AG04449 (cell line): Measurements from ENCODE around the gene KRTAP10-3.
"Not testable (repeated sequence)": the region's sequence is repeated elsewhere in the genome, so short reads cannot be mapped to it uniquely, and the experiment has no call there.

Source experiments
- CTCF ChIA-PET: fragments of 350-600 bp; formaldehyde crosslinking; extraction: SDS; loops from one replicate; lab custom pipeline; 2021; ENCODE audit warnings: antibody characterized with exemption; lab: Yijun Ruan, JAX
- POLR2A ChIA-PET: fragments of 400-600, 350-600 bp; formaldehyde crosslinking; extraction: SDS; loops from one replicate; lab custom pipeline; 2020; ENCODE audit warnings: antibody characterized with exemption, inconsistent platforms; lab: Yijun Ruan, JAX
- DNase-seq: peaks from one replicate; pipeline ENCODE4 v3.0.0-alpha.2; 2010; ENCODE audit warnings: low read depth, low spot score
- H3K4me3 ChIP-seq: 2 replicates; pipeline ENCODE4 v1.5.1; 2011; ENCODE audit warnings: low read depth, mild to moderate bottlenecking, control low read depth, low read length
- CTCF ChIP-seq: IDR thresholded peaks from one replicate; pipeline ENCODE4 v1.5.1; 2011; ENCODE audit warnings: mild to moderate bottlenecking, moderate library complexity, low read length, control low read depth, inconsistent platforms; ENCODE audit not compliant: insufficient read depth; ENCODE audit errors: missing control alignments

KRTAP10-3 gene

GRCh38 chr21:44578371-44579055 is 19.9 kb upstream of the KRTAP10-3 start:
- CTCF ChIA-PET, result no interaction called here
- TF ChIP-seq CTCF, result no peak
- no peak overlapping the region for H3K4me3 ChIP-seq
- POLR2A ChIA-PET, result no interaction called here
- DNase-seq, result no peak

- POLR2A ChIA-PET, result no interaction called here
Measured at GRCh38 chr21:44576025-44576420, 17.4 kb upstream of the KRTAP10-3 start.

GRCh38 chr21:44575307-44576024 is 16.9 kb upstream of the KRTAP10-3 start:
- ChIA-PET POLR2A (no interaction called here), CTCF (no interaction called here)
- no peak overlapping the region for H3K4me3 ChIP-seq
- no peak for DNase-seq
- no peak for TF ChIP-seq CTCF

More at GRCh38 chr21:44576025-44576420, 17.4 kb upstream of the KRTAP10-3 start:
- no peak for TF ChIP-seq CTCF
- H3K4me3 ChIP-seq, result no peak overlapping the region
- no peak for DNase-seq
- CTCF ChIA-PET, result no interaction called here

GRCh38 chr21:44574457-44575306 is 16.1 kb upstream of the KRTAP10-3 start:
- CTCF ChIA-PET, result no interaction called here
- TF ChIP-seq CTCF, result no peak

GRCh38 chr21:44573630-44574456 is 15.2 kb upstream of the KRTAP10-3 start, which contains the start of gene KRTAP10-4:
KRTAP10-4 (plus strand) TSS chr21:44573729; CDS start chr21:44573759, 30 bp downstream.
- H3K4me3 ChIP-seq, CTCF ChIA-PET, DNase-seq: not testable (repeated sequence)
- POLR2A ChIA-PET, result interaction anchor here (0.7 kb wide), 1 partner anchor 19 kb away, joined by 3 read pairs; the partner anchor contains the start of gene KRTAP10-6

More at GRCh38 chr21:44574457-44575306, 16.1 kb upstream of the KRTAP10-3 start:
- DNase-seq, result no peak
- H3K4me3 ChIP-seq, result no peak overlapping the region
- POLR2A ChIA-PET, result no interaction called here
